GM18861 (cell line): ENCODE results near the gene RIMS4.

Source experiments
- ATAC-seq: cut with Tn5 transposase; IDR thresholded peaks from one replicate; pipeline ENCODE4 v1.9.1; 2021; ENCODE audit not compliant: unreplicated experiment

Gene RIMS4

DNA sequence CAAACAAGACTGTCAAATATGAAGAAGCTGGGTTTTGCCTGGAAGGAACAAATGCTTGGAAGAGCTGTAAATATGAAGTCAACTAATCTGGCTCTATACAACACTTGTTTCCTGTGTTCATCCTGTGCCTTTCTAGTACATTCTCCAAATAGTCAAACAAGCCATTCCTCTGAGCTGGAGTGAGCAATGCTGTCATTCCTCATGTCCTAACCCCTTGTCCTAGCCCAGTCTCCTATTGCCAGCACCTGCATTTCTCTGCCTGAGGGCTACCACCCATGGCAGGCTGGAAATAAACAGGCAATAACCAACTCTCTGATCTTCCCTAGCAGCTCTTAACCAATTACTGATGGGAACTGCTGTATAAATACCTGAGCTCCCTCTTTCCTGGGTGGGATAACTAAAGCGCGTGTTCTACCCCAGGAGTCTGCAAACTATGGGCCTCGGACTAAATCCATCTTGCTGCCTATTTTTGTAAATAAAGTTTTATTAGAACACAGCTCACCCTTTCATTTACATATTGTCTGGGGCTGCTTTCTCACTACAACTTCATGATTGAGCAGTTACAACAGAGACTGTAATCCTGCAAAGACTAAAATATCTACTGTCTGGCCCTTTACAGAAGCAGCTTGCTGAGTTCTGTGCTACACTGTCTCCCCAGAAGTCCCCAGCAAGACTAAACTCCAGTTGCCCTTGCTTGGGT is 13.4 kb downstream of the RIMS4 start:
- ATAC-seq: no peak

DNA sequence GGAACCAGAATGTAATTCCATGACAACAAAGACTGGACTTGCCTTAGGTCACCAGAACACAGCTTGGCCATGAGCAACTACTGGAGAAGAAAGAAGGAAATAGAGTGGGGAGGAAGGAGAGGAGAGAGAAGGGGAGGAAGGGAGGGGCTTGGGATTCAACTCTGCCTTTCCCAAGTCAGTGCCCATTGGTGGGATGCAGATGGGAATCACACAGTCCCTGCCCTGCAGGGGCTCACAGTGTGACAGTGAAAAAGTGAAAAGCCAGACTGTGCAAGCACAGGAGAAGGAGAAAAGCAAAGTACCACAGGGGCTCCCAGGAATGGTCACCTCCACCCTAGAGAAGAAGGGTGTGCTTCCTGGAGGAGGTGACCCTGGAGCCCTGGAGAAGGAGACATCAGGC is 14.0 kb downstream of the RIMS4 start:
- ATAC-seq: no peak

DNA sequence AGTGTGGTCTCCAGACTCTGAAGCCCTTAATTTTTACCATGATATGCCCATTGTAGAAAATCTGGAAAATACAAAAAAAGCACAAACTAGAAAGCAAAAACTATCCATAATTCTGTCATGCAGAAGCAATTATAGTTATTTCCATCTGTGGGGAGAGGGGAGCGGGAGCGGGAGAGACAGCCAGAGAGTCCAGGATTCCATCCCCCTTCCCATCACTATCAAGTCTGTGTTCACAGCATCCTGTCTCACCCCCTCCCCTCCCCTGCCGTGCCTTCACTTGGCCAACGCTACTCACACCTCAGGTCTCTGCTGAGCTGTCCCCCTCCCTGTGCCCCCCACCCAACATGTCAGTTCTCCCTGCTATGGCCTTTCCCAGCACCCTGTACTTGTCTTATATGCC is 14.5 kb downstream of the RIMS4 start:
- ATAC-seq: no peak

DNA sequence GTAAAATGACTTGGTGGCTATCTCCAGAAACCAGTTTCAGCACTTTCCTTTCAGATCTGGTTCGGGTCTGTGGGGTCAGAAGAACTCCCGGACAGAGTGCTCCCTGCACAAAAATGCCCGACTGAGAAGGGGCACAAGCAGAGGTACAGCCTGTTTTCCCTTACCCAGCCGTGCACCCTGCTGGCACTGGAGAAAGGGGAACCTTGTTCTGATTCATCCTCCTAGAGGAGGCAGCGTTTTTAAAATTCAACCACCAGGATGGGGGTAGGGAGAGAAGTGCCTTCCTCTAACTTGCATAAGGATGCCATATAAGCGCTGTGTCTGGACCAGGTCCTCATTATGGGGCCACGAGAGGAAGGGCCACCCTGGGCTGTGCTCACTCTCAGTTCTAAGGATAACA is 17.6 kb downstream of the RIMS4 start:
- no peak for ATAC-seq

DNA sequence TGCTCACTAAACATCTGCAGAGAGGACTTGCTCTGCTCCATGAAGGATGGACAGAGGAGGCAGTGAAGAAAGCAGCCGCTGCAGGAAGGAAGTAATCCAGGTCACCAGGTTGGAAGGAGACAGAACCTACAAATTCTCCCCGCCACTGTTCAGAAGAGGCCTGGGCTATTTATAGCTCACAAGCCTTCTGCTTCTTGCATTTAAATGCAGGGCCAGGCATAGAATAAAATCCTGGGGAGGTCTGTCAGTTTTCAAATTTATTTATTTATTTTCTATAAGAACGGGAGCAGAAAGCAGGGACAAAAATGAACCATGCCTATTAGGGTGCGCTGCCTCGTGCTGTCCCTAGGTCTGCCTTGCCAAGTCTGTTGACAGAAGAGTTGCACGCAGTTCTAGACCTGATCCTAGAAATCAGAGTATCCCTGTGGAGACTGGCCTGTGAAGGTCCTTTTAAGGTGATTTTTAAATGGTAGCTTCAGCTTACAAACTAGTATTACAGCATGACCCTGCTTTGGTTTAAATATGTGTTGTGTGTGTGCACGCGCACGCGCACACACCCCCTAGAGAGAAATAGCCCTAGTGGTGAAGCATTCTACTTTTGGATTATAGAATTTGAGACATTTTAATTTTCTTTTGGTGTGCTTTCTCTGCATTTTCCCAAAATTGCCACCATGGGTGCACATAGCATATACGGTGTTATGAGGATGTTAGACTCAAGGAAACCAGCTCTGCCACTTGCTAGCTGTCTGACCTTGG is 19.5 kb downstream of the RIMS4 start:
- no peak for ATAC-seq

DNA sequence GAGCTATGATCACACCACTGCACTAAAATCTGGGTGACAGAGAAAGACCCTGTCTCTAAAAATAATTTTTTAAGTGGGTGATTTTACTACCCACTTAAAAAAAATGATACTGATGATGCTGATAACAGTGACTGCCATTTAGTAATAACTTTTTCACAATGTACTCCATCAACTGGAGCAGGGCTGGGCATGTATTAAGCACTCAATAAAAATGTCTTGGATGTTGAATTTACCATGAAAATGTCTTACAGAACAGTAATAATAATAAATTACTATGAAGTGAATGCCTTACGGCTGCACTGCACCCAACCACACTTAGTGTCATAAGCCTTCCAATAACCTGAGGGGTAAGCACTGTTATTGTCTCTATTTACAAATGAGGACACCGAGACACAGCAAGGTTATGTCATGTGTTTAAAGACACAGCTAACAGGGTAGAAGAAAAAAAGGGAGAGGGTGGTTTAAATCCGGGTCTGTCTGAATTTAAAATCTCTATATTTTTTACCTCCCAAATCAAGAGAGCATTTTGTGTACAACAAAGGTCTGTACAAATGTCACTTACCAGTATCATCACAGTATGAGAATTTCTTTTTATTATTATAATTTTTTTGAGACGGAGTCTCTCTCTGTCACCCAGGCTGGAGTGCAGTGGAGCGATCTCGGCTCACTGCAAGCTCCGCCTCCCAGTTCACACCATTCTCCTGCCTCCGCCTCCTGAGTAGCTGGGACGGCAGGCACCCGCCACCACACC is 21.5 kb downstream of the RIMS4 start:
- ATAC-seq: no peak

DNA sequence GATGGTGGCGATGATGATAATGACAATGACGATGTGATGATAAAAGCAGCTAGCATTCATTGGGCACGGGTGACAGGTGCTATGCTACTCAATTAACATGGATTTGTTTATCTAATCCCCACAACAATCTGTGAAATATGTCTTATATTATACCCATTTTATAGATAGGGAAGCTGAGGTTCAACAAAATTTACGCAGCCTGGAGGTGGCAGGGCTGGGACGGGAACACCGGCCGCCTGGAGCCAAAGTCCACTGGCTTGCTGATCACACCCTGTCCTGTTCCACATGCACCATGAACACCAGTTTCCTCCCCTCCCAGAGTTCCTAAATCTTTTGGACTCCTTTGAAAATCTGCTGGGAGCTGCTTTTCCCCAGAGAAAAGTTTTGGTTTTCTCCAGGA is 23.0 kb downstream of the RIMS4 start:
- ATAC-seq: no peak

DNA sequence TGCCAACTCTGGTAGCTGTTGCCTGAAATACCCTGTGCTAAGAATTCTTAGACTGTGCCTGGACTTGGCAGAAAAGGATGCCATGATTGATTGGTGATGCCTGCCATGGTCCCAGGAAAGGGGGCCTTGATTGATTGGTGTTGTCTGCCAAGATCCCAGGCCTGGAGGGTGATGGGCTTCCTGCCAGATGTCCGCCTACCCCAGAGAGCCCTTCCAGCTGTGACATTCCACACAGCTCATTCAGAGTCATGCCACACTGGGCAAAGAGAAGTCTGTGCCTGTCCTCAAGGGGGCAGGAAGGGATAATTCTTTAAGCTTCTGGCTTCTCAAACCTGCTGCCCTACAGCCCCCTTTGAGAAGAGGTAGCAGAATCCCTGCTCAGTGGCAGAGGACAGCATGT is 24.6 kb downstream of the RIMS4 start:
- ATAC-seq: no peak

DNA sequence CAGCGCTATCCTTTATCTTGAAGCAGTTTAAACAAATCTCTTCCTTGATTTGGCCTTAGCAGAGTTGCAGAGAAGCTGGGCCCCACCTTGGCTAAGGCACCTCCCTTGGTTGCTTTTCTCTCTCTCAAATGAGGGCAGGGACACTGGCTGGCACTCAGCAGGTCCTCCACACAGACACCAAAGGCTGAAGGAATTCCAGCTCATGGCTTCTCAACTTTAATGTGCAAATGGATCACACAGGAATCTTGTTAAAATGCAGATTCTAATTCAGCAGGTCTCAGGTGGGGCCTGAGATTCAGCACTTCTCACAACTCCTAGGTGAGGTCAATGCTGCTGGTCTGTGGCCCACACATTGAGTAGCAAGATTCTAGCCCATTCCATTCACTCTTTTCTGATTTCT is 25.7 kb downstream of the RIMS4 start:
- no peak for ATAC-seq

DNA sequence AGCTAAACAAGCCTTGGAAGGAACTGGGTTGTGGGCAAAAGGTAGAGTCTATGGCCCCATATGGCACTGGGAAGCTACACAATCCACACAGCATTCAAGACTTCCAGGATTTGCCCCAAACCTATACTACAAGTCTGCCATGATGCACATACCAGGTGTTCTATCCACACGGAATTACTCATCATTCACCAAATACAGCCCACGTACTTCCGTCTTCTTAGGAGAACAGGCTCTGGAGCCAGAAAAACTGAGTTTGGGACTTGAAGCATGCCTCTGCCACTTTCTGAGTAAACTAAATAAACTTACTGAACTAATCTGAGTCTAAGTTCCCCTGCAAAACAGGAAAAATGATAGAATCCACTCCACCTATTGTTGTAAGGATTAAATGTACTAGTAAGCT is 28.6 kb downstream of the RIMS4 start:
- ATAC-seq: no peak

DNA sequence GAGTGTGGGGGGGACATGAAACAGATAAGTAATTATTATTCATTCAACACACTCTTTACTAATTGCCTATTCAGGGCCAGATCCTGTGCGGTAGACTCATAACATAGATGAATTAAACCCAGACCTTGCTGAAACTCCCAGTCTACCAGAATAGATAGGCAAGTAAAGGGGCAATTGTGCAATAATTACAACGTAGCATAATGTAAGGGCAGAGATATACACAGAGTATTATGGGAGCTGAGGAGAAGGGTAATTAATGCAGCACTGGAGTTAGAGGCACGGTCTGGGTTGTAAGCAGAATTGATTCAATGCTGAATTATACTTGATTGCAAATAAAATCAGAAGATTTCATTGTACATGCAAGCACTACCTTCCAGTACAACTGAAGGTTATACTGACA is 29.2 kb downstream of the RIMS4 start:
- ATAC-seq: no peak

DNA sequence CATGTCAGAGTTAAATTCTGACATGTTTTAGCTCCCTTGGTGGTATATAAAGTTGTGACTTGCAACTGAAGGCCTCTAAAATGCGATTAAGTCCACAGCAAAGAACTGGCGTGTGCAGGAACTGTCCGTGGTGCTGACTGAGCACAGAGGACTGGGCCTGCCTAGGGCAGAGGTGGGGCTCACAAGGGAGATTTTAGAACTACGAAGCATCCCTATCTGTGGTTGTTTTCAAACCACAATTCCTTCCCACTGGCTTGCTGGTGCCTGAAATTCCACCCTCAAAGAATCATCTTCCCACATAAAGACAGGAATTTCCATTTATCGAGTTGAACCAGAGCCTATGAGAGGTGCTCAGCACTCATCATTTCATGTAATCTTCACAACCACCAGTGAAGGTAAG is 30.1 kb downstream of the RIMS4 start:
- no peak for ATAC-seq

DNA sequence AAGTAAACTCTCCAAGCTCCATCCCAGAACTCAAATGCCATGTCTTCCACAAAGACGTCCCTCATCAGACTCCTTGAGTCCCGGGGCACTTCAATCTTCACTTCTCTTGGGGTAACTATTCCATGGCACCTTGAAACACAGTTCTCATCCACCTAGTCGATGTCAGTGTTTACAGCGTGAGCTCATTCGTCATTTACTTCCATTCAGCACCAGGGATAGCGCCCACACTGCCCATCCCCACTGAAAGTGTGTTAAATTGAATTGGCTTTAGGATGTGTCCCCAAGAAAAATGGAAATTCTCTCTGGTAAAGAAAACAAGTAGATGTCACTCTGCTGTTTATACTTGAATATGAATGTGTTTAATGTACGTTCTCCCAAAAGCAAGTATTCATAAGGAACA is 33.4 kb downstream of the RIMS4 start:
- no peak for ATAC-seq

DNA sequence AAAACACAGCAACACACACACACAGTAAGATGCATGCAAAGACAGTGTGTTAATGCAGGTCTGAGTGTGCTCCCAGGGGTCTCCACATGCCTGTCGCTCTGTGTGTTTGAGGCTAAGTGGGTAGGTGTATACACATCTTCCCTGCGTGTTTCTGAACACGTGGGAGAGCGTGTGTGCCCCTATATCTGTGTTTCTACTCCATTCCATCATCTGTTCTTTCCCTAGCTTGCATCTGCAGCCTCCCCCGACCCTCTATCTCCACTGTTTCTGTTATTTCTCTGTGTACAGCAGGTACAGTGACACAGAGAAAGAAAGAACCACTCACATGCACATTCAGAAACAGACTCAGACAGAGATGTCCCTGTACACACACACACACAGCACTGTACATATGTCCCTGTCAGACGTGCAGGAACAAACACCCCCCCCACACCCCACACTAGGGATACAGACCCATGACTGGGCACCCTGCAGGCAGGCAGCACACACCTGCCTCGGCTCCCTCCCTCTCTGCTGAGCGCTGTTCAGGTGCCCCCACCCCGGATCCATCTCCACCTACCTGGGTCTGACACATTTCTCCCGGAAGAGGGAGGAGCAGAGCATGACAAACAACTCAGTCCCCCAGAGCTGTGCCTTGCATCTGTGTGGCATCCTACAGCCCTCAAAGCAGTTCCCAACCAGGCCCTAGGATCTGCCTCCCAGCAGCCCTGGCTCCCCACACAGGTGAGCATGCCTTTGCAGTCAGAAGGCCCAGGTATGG is 37.1 kb downstream of the RIMS4 start:
- no peak for ATAC-seq

DNA sequence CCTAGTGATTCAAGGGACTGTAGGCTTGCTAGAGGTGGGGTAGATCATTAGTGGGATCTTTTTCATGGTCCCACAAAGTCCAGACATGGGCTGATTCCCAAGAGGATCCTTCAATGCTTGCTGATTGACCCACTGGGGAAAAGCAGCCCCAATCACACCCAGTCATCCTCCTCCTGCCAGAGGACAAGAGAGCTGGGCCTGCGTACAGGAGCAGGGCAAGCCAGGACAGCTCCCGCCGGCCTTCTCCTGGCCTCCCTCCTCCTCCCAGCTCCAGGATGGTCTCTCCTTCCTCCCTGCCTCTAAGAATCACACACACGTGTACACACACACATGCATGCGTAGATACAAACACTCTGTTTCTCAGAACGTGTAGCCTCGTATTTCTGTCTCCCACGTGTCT is 37.7 kb downstream of the RIMS4 start:
- no peak for ATAC-seq

DNA sequence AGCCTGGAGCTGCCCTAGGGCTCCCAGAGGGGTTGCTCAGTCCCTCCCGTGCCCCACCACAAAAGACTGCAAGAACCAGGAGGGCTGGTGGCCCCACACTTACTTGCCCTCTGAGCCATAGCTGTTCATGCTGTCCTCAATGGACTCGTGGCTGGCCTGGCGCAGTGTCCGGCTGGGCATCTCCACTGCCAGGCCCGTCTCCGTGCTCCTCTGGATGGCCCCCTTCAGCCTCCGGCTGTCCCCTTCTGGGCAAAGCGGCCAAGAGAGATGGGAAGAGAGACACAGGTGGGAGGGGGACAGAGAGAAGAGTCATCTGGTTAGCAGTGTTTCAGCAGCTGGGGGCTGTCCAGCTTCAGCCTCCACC is 39.2 kb downstream of the RIMS4 start:
- ATAC-seq: no peak

DNA sequence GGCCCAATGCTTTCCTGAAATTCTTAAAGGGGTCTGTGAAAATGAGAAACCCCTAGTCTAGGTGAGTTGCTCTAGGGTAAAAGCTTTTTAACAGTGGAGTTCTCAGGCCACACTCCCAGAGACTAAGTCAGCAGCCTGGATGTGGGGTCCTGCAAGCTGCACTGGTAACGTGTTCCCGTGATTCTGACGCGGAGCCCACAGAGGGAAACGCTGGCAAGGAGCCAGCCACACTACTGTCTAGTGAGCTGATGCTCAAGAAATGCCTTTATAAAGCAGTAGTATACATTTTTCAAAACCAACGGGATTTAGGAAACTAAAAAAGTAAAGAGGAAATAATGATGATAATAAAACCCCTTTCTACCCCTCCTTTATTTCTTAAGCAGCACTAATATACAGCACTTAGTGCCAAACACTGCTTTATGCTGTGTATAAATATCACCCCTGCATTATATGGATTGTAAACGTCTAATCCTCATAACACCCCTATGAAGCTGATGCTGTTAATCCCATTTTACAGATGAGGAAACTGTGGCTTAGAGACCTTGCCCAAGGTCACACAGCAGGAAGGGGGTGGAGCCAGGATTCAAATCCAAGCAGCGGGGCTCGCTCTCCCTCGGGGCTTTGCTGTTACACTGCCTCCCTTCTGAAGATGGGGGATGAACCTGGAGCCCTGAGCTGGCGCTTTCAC is 39.7 kb downstream of the RIMS4 start:
- ATAC-seq: no peak

DNA sequence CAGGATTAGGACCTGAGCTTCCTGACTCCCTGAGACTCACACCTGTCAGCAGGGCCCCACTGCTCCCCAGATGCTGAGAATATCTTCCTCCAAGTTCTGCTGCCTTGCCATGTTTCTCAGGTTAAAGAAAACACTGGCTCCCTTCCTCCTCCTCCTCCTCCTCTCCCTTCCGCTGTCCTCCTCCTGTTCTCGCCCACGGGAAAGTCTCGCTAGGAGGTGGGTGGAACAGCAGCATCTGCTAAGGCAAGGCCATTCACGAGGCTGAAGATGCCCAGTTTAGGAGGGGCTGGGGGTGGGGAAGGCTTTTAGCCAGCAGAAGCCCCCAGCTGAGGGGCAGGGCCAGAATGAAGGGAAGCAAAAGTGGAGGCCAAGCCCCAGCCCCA is 40.9 kb downstream of the RIMS4 start:
- no peak for ATAC-seq

DNA sequence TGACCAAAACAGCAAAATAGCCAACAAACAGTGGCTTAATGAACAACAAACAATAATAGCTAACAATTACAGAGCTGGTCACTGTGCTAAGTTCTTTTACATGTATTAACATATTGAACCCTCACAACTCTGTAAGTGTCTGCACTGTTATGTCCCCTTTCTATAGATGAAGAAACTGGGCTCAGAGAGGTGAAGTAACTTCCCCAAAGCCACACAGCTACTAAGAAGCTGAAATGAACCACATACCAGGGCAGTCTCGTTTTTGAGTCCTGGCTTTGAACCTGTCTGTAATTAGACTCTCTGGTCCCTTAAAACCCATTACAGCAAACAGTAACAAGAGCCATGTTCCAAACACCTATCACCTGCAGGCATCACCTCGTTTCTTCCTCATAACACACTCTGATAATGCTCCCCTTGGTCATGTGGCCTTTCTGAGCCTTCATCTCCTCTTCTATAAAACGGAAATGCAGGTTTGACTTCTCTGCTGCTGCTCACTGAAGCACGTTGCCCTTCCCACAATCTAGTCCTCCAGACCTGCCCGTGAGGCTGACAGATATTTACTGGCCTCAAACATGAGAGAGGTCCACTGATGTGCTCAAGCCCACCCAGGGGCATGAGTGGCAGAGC is 41.4 kb downstream of the RIMS4 start:
- no peak for ATAC-seq

DNA sequence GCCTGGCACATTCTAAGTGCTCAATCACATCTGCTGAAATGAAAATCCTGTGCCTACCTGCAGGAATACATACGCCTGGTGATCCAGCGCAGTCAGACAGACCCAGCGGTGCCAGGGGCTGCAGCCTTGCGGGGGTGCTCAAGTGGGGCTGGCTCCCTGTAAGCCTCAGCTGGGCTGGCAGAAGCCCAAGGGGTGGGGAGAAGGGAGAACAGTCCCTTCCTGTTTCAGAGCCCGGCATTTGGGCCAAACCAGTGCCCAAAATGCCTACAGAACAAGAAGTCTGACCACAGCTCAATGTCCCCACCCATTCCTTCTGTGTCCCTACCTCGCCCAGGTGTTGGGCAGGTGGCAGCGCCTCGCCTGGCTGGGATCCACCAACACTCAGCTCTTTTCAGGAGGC is 42.1 kb downstream of the RIMS4 start:
- ATAC-seq: no peak
